ENCODE measurements around the gene POLN.

- no peak for TF ChIP-seq NFYB (CRISPR knock-in tag; conservative IDR thresholded peaks at IDR 0.05; ENCODE audit: low read depth)
- TF ChIP-seq, protein P1, sequence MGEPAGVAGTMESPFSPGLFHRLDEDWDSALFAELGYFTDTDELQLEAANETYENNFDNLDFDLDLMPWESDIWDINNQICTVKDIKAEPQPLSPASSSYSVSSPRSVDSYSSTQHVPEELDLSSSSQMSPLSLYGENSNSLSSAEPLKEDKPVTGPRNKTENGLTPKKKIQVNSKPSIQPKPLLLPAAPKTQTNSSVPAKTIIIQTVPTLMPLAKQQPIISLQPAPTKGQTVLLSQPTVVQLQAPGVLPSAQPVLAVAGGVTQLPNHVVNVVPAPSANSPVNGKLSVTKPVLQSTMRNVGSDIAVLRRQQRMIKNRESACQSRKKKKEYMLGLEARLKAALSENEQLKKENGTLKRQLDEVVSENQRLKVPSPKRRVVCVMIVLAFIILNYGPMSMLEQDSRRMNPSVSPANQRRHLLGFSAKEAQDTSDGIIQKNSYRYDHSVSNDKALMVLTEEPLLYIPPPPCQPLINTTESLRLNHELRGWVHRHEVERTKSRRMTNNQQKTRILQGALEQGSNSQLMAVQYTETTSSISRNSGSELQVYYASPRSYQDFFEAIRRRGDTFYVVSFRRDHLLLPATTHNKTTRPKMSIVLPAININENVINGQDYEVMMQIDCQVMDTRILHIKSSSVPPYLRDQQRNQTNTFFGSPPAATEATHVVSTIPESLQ (CRISPR knock-in tag; IDR thresholded peaks at IDR 0.05), result no peak
Observed at GRCh38 chr4:2085496-2085901, 156.4 kb downstream of the POLN start.

All from WTC11 (cell line).